ENCODE measurements around the gene PISD.

Gene PISD

DNA sequence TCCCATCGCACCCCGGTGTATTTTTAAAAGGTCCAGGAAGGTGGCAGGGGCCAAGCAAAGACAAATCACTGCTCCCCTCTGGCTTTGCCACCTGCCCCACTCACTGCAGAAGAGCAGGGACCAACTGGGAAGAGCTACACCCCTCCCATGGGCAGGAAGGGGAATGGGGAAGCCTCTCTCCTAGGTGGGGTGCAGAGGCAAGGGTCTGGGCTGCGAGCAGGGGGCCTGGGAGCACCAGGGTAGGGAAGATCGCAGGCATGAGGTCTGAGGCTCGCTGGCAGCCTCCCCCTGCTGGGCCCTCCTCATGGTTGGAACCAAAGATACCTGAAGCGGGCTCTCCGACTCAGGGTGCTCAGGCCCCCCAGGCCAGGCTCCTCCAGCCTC lies 36.8 kb downstream of the PISD start:
- DNase-seq = no peak

DNA sequence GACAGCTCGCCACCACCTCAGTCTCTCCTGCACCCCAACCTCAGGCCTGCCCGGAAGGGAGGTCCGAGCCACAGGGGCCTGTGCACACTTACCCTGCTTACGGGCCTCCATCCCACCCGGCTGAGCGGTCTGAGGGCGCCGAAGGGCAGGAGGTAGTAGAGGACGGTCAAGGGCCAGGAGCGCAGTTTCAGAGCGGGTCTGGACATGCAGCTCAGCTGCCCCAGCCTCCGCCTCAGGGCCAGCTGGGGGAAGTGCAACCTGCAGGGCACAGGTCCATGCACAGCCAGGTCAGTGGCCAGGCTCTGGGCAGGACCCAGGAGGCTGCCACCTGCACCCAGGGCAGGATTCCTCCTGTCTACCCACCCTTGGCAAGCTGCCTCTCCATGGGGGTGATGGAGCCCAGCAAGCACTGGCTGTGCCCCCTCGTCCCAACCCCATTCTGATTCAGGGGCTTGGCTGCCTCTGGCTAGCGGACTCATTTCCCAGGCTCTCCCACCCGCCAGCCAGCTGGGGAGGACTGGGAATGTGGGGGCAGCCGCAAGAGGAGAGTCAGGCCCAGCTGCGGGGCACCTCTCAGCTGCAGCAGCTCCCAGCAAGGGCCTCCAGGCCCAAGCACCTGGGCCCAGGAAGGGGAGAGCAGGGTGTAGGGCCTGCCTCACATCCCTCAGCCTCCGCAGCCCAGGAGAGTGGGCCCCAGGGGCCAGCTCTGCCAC lies 38.3 kb downstream of the PISD start:
- DNase-seq = no peak

DNA sequence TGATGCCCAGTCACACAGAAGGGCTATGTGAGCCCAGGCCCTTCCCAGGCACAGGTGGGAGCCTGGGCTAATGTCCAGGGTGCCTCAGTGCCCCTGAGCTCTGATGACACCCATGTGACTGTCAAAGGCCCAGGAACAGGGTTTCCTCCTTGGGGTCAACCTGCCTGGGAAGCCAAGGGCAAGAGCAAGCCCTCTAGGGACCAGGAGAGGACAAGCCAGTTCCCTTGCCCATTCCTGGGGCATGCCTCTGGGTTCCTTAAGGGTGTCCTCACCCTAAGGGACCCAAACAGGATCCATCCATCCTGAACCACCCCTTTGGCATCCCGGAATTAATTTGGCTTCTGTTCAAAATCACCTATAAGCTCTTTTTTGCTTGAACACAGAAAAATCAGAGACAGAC lies 39.0 kb downstream of the PISD start:
- no peak for DNase-seq

DNA sequence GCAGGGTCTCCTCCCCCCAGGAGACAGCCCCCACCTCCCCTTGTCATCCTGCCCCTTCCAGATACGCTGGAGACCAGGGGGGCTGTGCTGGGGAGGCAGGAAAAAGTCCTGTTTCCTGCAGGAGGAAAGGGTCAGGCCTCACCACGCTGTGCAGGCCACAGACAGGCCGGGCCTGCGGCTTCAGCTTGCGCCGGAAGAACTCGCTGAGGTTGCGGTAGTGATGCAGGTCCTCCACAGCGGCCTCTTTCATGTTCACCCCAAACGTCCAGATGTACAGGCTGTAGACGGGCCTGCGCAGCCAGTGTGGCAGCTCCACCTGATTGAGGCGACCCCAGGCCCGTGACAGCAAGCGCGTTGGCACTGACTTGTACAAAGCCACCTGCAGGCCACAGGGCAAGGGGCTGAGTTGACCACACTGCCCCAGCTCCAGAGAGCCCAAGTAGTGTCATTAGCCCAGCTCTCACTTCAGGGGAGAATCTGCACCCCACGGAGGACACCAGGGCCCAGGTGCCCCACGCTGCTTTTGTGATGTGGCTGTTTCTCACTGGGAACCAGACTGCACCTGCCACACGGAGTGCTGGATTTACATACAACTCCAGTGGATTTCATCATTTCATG lies 40.4 kb downstream of the PISD start:
- DNase-seq = no peak

DNA sequence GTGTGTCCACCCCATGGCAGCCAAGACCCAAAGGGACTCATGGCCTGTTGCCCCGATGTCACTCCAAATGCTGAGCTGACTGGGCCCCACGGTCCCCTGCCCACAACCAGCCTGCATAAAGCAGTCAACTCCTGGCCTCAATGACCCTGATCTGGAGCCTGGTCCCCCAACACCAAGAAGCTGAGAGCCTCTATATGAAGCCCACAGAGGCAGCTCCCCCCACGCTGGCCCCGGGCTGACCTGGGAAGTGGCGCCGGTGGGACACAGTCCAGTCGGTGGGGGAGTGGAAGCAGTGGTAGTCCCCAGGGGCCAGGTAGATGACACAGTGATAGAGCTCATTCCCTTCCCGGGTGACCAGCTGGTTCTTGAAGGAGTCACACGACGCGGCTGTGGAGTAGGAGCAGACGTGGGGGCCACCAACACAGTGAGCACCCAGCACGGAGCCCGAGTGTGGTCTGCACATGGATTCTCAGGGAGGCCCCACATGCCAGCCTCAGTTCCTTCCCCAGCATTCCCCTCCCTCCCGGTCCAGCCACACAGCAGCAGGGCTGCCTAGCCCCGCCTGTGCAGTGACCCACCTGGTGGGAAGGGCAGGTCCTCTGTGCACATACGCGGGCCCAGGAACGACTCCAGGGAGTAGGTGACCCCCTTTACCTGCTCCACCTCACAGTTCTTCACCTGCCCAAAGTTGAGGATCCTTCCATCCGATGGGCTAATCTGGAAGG lies 41.1 kb downstream of the PISD start:
- no peak for DNase-seq

DNA sequence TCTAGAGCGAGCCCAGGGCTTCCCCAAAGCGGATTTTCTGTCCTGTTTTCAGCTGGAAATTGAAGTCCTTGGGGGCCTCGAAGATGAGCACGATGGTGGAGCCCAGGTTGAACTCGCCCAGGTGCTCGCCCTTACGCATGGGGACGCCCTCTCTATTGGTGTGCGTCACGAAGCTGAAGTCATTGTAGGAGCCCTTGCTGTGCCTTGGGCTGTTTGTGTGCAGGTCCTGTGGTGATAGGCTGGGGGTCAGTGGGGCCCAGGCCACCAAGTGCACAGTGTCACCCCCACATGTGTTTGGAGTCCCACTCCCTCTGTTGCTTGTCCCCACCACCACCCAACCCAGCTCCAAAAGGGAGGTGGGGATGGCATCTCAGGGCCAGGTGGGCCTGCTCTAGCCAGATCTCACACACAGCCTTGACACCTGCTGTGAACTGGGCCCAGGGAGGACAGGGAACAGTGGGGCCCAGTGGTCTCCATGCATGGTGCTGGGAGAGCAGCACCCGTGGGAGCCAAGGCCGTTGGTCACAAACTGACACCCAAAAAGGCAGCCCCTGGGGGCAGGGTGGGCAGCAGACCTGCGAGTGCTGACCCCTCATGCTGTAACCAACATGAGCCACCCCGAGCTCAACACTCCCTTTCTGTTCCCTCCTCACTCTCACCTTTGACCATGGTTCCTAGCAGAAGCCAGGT lies 42.3 kb downstream of the PISD start:
- DNase-seq = no peak

DNA sequence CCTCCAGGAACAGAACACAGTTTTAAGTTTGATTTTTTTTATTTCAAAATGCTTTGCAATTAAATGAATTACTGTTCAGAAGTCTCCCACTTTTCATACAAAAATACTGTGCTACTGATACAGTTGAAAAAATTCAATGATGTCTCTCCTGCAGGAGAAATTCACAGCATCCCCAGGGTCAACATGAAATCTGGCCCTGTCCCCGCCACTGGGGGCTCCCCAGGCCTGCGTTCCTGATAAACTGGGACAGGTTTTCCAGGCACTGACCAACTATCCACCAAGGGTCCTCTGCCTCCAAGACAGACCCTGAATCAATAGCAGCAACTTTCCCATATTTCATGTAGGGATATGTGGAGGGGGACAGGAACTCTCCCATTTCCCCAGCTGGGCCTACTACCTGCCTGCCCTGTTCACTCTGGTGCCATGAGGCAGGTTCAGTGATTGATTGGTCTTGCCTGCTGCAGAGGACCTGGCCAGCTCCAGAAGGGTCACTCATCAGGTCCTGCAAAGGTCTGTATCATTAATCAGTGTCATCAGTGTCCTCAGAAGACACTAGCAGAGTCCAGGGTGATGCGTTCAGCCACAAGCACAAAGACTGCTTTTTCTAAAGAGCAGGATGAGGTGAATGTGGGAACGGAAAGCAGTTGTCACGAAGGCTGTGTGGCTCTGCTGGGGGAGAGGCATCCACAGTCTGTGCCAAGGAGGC lies 43.4 kb downstream of the PISD start:
- DNase-seq = no peak

DNA sequence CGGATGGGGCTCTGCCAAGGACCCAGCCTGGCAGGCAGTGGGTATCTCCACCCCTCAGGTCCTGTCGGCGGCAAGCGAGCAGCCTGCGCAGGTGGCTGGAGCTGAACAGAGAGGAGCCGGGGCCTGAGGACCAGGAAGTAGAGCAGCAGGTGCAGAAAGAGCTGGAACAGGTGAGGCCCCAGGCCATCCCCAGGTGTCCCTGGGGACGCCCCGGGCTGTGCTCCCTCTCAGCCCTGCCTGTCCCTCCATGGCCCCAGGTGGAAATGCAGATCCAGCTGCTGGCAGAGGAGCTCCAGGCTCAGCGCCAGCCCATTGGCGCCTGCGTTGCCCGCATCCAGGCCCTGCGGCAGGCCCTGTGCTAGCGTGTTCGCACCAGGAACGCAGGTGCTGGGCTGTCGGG lies 44.0 kb downstream of the PISD start:
- DNase-seq = no peak

DNA sequence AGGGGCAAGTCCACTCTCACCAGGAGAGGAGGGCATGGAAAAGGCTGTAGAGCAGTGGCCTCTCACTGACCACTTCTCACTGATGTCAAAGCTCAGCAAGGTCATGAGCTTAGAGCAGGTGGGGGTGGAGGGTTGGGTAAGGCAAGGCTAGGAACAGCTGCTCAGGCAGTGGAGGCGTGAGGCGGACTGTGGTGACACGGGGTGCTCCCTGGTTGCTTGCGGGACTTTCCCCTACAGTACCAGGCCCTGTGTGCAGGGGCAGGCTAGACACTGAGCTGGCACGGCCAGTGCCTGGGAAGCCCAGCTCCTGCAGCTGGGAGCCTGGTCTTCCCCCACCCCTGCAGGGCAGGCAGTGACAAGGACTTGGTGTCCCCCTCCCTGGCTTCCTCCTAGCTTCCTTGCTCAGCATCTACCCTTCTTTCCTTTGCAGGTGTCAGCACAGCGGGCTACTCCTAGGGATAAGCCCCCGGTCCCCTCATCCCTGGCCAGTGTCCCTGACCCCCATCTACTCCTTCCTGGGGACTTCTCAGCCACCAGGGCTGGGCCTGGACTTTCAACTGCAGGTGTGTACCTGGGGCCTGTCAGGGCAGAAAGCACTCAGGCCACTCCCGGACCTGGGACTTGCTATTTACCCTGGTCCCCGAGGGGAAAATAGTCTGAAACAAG lies 45.6 kb downstream of the PISD start:
- DNase-seq = no peak

DNA sequence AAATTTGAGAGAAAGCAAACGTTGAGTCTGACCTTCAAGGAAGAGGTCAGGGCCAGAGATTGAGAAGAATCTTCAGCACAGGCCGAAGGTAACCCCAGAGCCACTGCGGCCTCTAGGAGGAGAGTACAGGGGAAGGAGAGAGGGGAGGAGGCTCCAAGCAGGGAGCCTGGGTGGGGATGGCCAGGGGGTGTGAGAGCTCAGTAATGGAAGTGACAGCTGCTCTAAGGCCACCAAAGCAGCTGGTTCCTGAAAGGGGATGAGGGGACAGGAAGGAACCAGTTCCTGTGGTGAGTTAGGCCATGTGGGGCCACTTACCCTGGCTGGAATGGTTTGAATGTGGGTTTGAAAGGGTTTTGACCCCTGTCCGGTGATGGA lies 46.1 kb downstream of the PISD start:
- no peak for DNase-seq

DNA sequence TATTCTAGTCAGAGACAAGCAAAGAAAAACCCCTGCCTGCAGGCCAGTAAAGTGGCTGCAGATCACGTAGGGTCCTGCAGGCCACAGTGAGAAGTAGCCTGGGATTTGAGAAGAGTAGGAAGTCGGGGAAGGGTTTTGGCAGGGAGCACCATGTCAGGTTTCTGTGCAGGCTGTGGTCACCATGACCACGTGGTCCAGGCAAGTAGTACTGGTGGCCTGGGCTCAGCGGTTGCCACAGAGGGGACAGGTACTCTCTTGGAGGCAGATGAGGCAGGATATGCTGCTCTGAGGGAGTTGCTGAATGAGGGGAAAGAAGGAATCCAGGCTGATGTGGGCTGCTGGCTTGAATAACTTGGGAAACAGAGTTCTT lies 46.5 kb downstream of the PISD start:
- no peak for DNase-seq

DNA sequence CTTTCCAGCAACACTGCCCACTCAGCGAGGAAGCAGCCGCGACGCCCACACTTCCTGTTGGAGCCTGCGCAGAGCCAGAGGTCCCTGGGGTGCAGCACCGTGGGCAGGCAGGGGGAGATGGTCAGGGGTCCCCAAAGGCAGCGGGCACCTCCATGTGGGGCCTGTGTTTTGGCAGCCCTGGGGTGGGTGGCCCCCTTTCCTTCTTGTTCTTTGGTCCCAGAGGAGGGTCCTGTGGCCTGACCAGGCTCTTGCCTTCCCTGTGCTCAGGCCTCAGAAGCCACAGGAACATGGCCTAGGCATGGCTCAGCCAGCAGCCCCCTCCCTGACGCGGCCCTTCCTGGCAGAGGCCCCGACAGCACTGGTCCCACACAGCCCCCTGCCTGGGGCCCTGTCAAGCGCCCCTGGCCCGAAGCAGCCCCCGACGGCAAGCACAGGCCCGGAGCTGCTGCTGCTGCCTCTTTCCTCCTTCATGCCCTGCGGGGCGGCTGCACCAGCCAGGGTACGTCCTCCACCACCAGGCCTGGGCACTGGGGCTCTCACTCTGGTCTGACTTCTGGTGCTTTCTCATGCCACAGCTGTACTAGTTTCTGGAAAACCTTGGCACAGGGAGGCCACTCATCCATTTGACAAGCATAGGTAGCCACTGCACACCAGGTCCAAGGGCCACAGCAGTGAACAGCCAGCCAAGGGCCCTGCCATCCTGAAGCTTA lies 47.1 kb downstream of the PISD start:
- DNase-seq = no peak

DNA sequence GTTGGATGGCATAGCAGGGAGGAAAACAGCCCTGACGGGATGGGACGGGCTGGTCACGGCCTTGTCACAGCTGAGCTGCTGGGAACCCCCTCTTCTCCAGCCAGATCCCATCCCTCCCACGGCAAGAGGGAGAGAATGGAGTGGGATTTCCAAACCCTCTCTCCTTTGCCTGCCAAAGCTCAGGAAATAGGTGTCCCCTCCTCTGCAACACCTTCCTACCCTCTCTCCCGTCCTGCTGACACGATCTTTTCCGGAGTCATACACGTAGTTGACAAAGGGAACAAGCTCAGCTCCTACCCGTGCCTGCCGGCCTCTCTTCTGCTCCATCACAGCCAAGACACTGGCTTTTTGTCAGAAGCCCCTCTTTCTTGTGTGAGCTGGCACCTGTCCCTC lies 48.1 kb downstream of the PISD start:
- no peak for DNase-seq

DNA sequence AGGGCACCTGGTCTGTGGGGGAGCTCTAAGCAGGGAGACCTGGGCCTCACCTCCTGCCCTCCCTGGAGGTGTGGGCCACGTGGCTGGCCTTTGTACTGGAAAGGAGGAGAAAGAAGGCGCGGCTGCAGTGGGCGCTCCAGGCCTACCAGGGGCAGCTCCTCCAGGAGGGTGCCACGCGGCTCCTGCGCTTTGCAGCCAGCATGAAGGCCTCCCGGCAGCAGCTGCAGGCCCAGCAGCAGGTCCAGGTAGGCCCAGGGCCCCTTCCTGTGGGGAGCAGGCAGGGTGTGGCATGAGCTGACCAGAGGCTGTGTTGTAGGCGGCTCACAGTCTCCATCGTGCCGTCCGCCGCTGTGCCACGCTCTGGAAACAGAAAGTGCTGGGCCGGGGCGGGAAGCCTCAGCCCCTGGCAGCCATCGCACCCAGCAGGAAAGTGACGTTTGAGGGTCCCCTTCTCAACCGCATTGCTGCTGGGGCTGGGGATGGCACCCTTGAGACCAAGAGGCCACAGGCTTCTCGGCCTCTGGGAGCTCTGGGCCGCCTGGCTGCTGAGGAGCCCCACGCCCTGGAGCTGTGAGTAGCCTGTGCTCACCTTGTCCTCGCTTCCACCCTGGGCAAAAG lies 48.6 kb downstream of the PISD start:
- DNase-seq = no peak

DNA sequence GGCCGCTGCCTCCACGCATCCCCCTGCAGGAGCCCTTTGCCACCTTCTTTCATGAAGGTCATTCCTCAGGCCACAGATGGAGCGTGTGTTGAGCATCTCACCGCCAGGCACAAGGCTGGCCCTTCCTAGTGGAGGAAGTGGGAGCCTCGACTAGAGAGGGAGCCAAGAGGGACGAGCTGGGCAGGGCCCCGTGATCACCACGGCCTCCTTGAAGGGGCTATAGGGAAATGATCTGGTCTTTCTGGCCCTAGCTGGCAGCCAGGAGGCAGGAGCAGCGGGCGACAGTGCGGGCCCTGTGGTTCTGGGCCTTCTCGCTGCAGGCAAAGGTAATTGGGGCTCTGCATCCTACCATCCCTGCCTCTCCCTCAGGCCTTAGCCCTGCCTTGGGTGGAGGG lies 49.1 kb downstream of the PISD start:
- no peak for DNase-seq

DNA sequence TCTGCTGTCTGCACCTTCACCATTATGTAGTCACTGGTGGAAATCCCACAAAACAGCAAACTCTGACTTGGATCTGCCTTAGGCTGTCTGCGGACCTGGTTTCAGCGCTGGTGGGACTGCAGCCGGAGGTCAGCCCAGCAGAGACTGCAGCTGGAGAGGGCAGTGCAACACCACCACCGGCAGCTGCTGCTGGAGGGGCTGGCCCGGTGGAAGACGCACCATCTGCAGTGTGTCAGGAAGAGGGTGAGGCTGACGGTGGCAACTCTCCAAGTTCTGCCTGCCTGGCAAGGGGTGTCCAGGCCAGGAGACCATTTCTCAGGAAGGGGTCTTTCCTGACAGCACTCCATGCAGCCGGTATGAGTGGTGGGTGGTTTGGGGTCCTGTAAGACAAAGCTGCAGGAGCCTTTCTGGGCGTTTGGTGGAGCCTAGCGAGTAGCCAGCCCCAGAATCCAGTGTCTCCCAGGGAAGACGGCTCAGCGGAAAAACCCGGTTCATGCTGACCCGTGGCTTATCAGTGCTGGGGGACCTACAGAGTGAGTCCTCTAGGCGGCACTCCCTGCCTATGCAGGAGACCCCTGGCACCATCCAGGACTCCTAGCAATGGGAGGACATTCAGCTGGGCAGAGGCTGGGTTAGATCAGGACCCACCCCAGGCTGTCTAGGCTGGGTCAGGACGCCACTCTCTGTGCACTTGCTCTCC lies 50.8 kb downstream of the PISD start:
- DNase-seq = no peak

DNA sequence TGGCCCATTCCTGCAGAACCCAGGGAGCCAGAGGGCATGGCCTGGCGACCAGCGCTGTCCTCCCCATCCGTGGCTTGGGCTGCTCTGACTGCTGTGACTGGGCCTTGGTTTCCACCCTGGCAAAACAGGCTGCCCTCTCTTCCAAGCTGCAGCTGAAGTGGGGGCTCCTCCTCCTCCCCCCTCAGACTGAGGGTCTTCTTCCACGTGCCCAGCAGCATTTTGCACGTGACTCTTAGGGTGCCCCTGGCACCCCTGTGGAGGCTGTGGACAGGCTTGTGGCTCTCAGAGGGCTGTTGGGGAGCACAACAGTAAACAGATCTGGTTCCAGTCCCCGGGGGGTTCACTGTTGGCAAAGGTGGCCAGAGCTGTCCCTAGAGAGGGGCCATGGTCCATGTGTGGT lies 51.4 kb downstream of the PISD start:
- no peak for DNase-seq

DNA sequence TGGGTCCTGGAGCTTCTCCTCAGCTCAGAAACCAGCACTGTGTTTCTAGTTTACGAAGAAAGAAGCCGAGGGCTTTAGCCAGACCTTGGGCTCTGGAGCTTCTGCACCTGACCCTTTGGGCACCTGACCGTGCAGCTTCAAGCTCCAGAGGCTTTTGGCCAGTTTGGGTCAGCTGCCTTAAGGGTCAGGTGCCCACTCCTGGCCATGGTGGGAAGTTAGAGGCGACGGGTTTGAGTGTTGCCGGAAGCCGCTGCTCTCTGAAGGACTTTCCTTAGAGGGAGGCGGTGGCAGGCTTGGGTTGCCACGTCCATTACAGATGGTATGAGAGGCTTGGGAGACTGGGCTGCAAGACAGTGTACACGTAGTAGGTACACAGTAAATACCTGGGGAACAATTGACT lies 52.3 kb downstream of the PISD start:
- no peak for DNase-seq

DNA sequence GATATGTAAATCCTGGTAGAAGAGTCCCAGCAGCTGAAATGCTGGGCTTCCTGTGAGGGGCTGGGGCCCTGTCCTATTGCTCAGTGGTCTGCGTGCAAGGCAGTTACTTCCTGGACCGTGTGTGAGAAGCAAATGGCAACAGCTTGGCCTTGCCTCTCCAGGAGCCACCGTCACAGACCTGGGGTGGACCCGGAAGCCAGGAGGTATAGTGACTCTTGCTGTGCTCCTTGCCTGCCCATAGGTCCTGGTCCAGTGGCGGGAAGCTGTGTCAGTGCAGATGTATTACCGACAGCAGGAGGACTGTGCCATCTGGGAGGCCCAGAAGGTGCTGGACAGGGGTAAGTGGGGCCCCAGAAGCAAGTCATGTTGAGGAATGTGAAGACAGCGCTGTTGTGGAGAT lies 54.3 kb downstream of the PISD start:
- DNase-seq = no peak

DNA sequence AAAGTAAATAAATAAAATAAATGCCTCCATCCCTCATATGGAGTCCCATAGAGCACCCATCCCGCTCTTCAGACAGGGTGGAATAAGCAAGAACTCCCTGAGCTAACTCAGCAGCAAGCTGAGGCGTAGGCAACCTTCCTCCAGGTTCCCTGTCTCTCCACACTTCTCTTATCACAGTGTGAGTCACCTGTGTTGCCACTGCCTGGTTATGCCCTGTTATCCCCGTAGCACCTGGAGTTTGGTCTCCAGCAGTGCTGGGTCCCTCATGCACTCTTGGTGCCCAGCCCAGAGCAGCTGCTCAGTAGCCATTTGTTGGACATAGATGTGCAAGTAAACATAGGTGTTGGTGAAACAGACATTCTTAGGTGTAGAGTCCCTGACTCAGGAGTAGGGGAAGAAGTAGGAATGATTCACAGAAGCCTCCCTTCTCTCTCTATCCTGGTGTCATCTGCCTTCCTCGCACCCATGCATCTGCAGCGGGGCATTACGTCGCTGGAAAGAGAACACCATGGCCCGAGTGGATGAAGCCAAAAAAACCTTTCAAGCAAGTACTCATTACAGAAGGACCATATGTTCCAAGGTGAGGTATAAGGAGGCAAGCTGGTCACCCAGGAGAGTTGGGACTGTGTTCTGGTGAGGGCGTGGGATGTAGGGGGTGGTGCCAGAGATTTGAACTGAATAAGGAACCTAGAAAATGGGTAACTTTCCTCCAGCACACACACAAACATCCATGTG lies 56.0 kb downstream of the PISD start:
- DNase-seq = no peak
